CD4-positive, alpha-beta T cell (primary cell): ENCODE measurements around the gene PNMA3. TPM values are rescaled to one million over a fixed set of nuclear protein-coding genes. Genes with fewer than 3 reads are reported as not detected.

ENCODE experiments used
- ATAC-seq: fragments of 200-7000 bp; cut with Tn5 transposase; one replicate; pipeline ENCODE4 v1.10.0; 2022; ENCODE audit warnings: mild to moderate bottlenecking; ENCODE audit not compliant: poor library complexity
- CTCF ChIA-PET: fragments of 350-600 bp; sonication (Branson Sonifier 250); formaldehyde crosslinking; loops from one replicate; lab custom pipeline; 2021; ENCODE audit warnings: antibody characterized with exemption, inconsistent platforms; lab: Charles Lee
- POLR2A ChIA-PET: fragments of 350-600 bp; sonication (Branson Sonifier 250); formaldehyde crosslinking; loops from one replicate; lab custom pipeline; 2021; ENCODE audit warnings: antibody characterized with exemption, inconsistent platforms; lab: Charles Lee
- DNase-seq, 14 experiments: peaks; one replicate each; pipeline ENCODE4 v3.0.0-alpha.2; 2013 to 2020; ENCODE audit warnings: mixed read lengths in 2 of 14
- H3K27ac ChIP-seq, 2 donors: one replicate each; pipeline versions ENCODE4 v1.5.1 to v1.7.0; 2013; ENCODE audit warnings: low read length in 2 of 2, low read depth in 1 of 2, mild to moderate bottlenecking in 1 of 2
- H3K27me3 ChIP-seq, 2 experiments: 1 replicate in 1 of 2; 2 replicates in 1 of 2; pipeline versions ENCODE4 v1.6.1 to v1.7.0; 2013; ENCODE audit warnings: low read length in 2 of 2, control low read depth in 1 of 2, mild to moderate bottlenecking in 1 of 2, moderate library complexity in 1 of 2; ENCODE audit not compliant: insufficient read depth in 2 of 2, control insufficient read depth in 1 of 2
- H3K36me3 ChIP-seq: one replicate; pipeline ENCODE4 v1.6.1; 2013; ENCODE audit warnings: low read length, control low read depth; ENCODE audit not compliant: insufficient read depth
- H3K4me1 ChIP-seq: one replicate; pipeline ENCODE4 v1.6.1; 2013; ENCODE audit warnings: low read length, control low read depth; ENCODE audit not compliant: insufficient read depth
- H3K4me3 ChIP-seq: one replicate; pipeline ENCODE4 v1.5.1; 2013; ENCODE audit warnings: mild to moderate bottlenecking, low read length, moderate library complexity
- H3K9me3 ChIP-seq, 2 experiments: 1 replicate in 1 of 2; 2 replicates in 1 of 2; pipeline versions ENCODE4 v1.6.1 to v1.7.0; 2013; ENCODE audit warnings: low read length in 2 of 2, mild to moderate bottlenecking in 2 of 2, control low read depth in 1 of 2, moderate library complexity in 1 of 2; ENCODE audit not compliant: control insufficient read depth in 1 of 2, insufficient read depth in 1 of 2
- H3K27ac Mint-ChIP-seq: one replicate; pipeline ENCODE4 v1.8.0; 2020; ENCODE audit warnings: mixed read lengths
- H3K27me3 Mint-ChIP-seq: one replicate; pipeline ENCODE4 v1.8.0; 2021; ENCODE audit warnings: mixed read lengths
- H3K36me3 Mint-ChIP-seq: one replicate; pipeline ENCODE4 v1.8.0; 2021; ENCODE audit warnings: low read depth, mixed read lengths
- H3K4me1 Mint-ChIP-seq: one replicate; pipeline ENCODE4 v1.8.0; 2021; ENCODE audit warnings: low read depth, mixed read lengths
- H3K4me3 Mint-ChIP-seq: one replicate; pipeline ENCODE4 v1.8.0; 2020; ENCODE audit warnings: mild to moderate bottlenecking, mixed read lengths
- H3K9me3 Mint-ChIP-seq: one replicate; pipeline ENCODE4 v1.8.0; 2020; ENCODE audit warnings: mixed read lengths
- CTCF ChIP-seq: fragments of 200-600 bp; IDR thresholded peaks from one replicate; pipeline ENCODE4 v1.8.0; 2022; ENCODE audit warnings: antibody characterized with exemption, mild to moderate bottlenecking
- intact Hi-C, 2 experiments: fragments of 100-400 bp; cut with DNase I in 1 of 2; cut with micrococcal nuclease in 1 of 2; formaldehyde crosslinking; loops; one replicate each; pipeline versions ENCODE4 v1.15.1 to v1.9.0; 2023 to 2025; cut with DNase I, micrococcal nuclease
- total RNA-seq, 174 experiments: library from RNA in 2 of 174; stranded (reverse) in 2 of 174; gene quantifications; one replicate each; pipeline ENCODE4 v1.2.3 and lab custom pipeline; 2021 to 2026

Gene PNMA3
- total RNA-seq, 2 experiments from 2014 or later = 2.5 to 2.6 TPM

- Mint-ChIP-seq H3K4me1 (no peaks in the 10 kb centered on the region), H3K4me3 (no peak overlapping the region), H3K27ac (no peak overlapping the region), H3K36me3 (no peaks in the 10 kb centered on the region), H3K27me3 (peaks cover 5% of the 10 kb centered on the region), H3K9me3 (no peaks in the 10 kb centered on the region)
- intact Hi-C loops = no loop called here
- no peaks in the 10 kb centered on the region for H3K4me1 ChIP-seq
- CTCF ChIA-PET = no interaction called here
- H3K9me3 ChIP-seq = no peaks in the 10 kb centered on the region
- no peak overlapping the region for H3K4me3 ChIP-seq
- DNase-seq = no peak
- no peak for ATAC-seq
- H3K27me3 ChIP-seq = no peaks in the 10 kb centered on the region
- POLR2A ChIA-PET = no interaction called here
- no peak overlapping the region for H3K27ac ChIP-seq
- TF ChIP-seq CTCF = no peak
- H3K36me3 ChIP-seq = no peaks in the 10 kb centered on the region
These were observed 5.5 kb downstream of the PNMA3 start for GRCh38 chrX:153061732-153062131.

DNA sequence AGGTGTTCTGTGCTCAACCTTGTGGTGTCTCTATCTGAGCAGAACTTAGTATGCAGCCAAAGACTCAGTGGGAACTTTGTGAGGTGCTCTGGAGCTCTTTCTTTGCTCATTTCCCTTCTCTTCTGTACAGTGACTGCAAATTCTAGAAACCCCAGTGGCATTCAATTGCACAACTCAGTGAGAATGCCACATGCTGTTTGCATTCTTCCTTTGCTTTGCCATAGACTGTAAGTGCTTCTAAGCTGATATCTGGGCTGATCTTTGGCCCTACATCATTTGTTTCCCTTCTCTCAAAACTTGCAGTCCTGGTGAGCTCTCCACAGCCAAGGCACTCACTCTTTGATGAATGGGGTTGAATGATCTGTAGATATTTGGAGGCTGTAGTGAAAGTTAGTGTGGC, 7.0 kb downstream of the PNMA3 start:
- H3K27ac ChIP-seq = no peak overlapping the region
- no peaks in the 10 kb centered on the region for H3K27me3 ChIP-seq
- Mint-ChIP-seq H3K27ac (no peak overlapping the region), H3K9me3 (no peaks in the 10 kb centered on the region), H3K4me1 (no peaks in the 10 kb centered on the region), H3K4me3 (no peak overlapping the region), H3K36me3 (no peaks in the 10 kb centered on the region), H3K27me3 (no peaks in the 10 kb centered on the region)
- no peak for ATAC-seq
- H3K36me3 ChIP-seq = no peaks in the 10 kb centered on the region
- CTCF ChIA-PET = no interaction called here
- no peak for TF ChIP-seq CTCF
- DNase-seq = no peak
- POLR2A ChIA-PET = no interaction called here
- H3K4me3 ChIP-seq = no peak overlapping the region
- H3K4me1 ChIP-seq = no peaks in the 10 kb centered on the region
- H3K9me3 ChIP-seq = no peaks in the 10 kb centered on the region
- intact Hi-C loops = no loop called here

DNA sequence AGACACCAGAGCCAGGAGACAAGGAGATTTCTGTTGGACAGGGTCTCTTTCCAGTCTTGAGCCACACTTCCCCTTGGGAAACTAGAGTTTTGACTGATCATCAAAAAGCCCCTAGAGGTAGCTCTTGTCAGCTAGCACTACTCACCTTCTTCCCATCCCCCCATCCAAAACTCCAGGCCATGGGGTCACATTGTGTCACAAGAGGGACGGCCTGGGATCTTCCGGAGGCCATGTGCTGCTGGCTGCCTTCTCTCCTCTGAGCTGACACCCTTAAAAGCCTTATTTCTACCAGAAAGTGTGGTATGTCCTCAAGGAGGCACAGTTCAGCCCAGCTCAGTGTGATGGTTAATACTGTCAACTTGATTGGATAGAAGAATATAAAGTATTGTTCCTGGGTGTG, 7.8 kb downstream of the PNMA3 start:
- H3K27ac Mint-ChIP-seq = no peak overlapping the region
- no peaks in the 10 kb centered on the region for H3K36me3 ChIP-seq
- no peaks in the 10 kb centered on the region for H3K36me3 Mint-ChIP-seq
- H3K27me3 ChIP-seq = no peaks in the 10 kb centered on the region
- ChIA-PET POLR2A (no interaction called here), CTCF (no interaction called here)
- H3K27ac ChIP-seq = no peak overlapping the region
- DNase-seq (no peak), ATAC-seq (no peak)
- H3K4me3 ChIP-seq = no peak overlapping the region
- intact Hi-C loops = no loop called here
- no peak overlapping the region for H3K4me3 Mint-ChIP-seq
- no peaks in the 10 kb centered on the region for H3K4me1 Mint-ChIP-seq
- no peaks in the 10 kb centered on the region for H3K9me3 ChIP-seq
- TF ChIP-seq CTCF = no peak
- no peaks in the 10 kb centered on the region for H3K4me1 ChIP-seq
- H3K27me3 Mint-ChIP-seq = no peaks in the 10 kb centered on the region
- H3K9me3 Mint-ChIP-seq = no peaks in the 10 kb centered on the region
